GM23338 (cell line): ENCODE results near the gene SLAMF8. TPM values are rescaled to one million over a fixed set of nuclear protein-coding genes. Genes with fewer than 3 reads are reported as not detected.

Experiments used
- ATAC-seq: fragments of 200-7000 bp; cut with Tn5 transposase; 3 replicates; pipeline ENCODE4 v1.9.1; 2020
- DNase-seq: peaks from one replicate; pipeline ENCODE4 v3.0.0-alpha.2; 2015; ENCODE audit warnings: low spot score
- H2AFZ ChIP-seq: fragments of 200-600 bp; sonication (generic); 2 replicates; pipeline ENCODE4 v1.8.0; 2016; ENCODE audit warnings: antibody characterized with exemption, mild to moderate bottlenecking, moderate library complexity
- H3F3A ChIP-seq: fragments of 200-600 bp; sonication (generic); replicated peaks from 2 replicates; pipeline ENCODE4 v1.8.0; 2017; ENCODE audit warnings: antibody characterized with exemption, mixed run types, low read depth
- H3K27ac ChIP-seq: fragments of 200-600 bp; sonication (generic); 2 replicates; pipeline ENCODE4 v1.6.1; 2016; ENCODE audit warnings: low read depth
- H3K27me3 ChIP-seq: fragments of 200-600 bp; sonication (generic); 2 replicates; pipeline ENCODE4 v1.8.0; 2016; ENCODE audit warnings: mild to moderate bottlenecking, mixed run types, moderate library complexity; ENCODE audit not compliant: insufficient read depth
- H3K36me3 ChIP-seq: fragments of 200-600 bp; sonication (generic); 2 replicates; pipeline ENCODE4 v1.8.0; 2016; ENCODE audit warnings: mild to moderate bottlenecking; ENCODE audit not compliant: insufficient read depth
- H3K4me1 ChIP-seq: fragments of 200-600 bp; sonication (generic); 2 replicates; pipeline ENCODE4 v1.8.0; 2016; ENCODE audit warnings: mild to moderate bottlenecking, moderate library complexity; ENCODE audit not compliant: insufficient read depth
- H3K4me2 ChIP-seq: fragments of 200-600 bp; sonication (generic); 2 replicates; pipeline ENCODE4 v1.7.1; 2017; ENCODE audit warnings: mixed run types
- H3K4me3 ChIP-seq: fragments of 200-600 bp; sonication (generic); 2 replicates; pipeline ENCODE4 v1.6.1; 2016; ENCODE audit warnings: mixed run types
- H3K79me2 ChIP-seq: fragments of 200-600 bp; sonication (generic); replicated peaks from 2 replicates; pipeline ENCODE4 v1.8.0; 2017; ENCODE audit warnings: mild to moderate bottlenecking; ENCODE audit not compliant: insufficient read depth
- H3K9me2 ChIP-seq: fragments of 200-600 bp; sonication (generic); 2 replicates; pipeline ENCODE4 v1.8.0; 2017; ENCODE audit not compliant: insufficient read depth
- H4K20me1 ChIP-seq: fragments of 200-600 bp; sonication (generic); replicated peaks from 2 replicates; pipeline ENCODE4 v1.8.0; 2017; ENCODE audit warnings: mild to moderate bottlenecking; ENCODE audit not compliant: insufficient read depth
- H3K27ac Mint-ChIP-seq: 2 replicates; pipeline ENCODE4 v1.8.0; 2020; ENCODE audit warnings: inconsistent platforms, mild to moderate bottlenecking, moderate library complexity, mixed read lengths
- H3K27me3 Mint-ChIP-seq: 3 replicates; pipeline ENCODE4 v1.8.0; 2022; ENCODE audit warnings: low read depth, mild to moderate bottlenecking, moderate library complexity, mixed read lengths, inconsistent platforms; ENCODE audit not compliant: insufficient read depth, poor library complexity
- H3K36me3 Mint-ChIP-seq: 3 replicates; pipeline ENCODE4 v1.8.0; 2021; ENCODE audit warnings: low read depth, mild to moderate bottlenecking, inconsistent platforms, moderate library complexity, mixed read lengths
- H3K4me1 Mint-ChIP-seq: 3 replicates; pipeline ENCODE4 v1.8.0; 2020; ENCODE audit warnings: mild to moderate bottlenecking, inconsistent platforms, mixed read lengths
- H3K4me3 Mint-ChIP-seq: 3 replicates; pipeline ENCODE4 v1.8.0; 2021; ENCODE audit warnings: moderate library complexity, mild to moderate bottlenecking, inconsistent platforms, mixed read lengths
- H3K9me3 Mint-ChIP-seq: 3 replicates; pipeline ENCODE4 v1.8.0; 2020; ENCODE audit warnings: moderate library complexity, mild to moderate bottlenecking, inconsistent platforms, mixed read lengths
- CREB1 ChIP-seq: fragments of 250-450 bp; sonication (Bioruptor Pico); IDR thresholded peaks from 2 replicates; pipeline ENCODE4 v1.5.0; 2020; ENCODE audit warnings: low read depth, mild to moderate bottlenecking, moderate library complexity
- EZH2 ChIP-seq: fragments of 200-600 bp; sonication (generic); IDR thresholded peaks from one replicate; pipeline ENCODE4 v1.8.0; 2017; ENCODE audit warnings: antibody characterized with exemption, mild to moderate bottlenecking, low read depth; ENCODE audit not compliant: unreplicated experiment
- EZH2phosphoT487 ChIP-seq: fragments of 200-600 bp; sonication (generic); IDR thresholded peaks from one replicate; pipeline ENCODE4 v1.8.1; 2018; ENCODE audit warnings: antibody characterized with exemption; ENCODE audit not compliant: unreplicated experiment
- JUNB ChIP-seq: IDR thresholded peaks from one replicate; pipeline ENCODE4 v1.6.1; 2016; ENCODE audit warnings: antibody characterized with exemption; ENCODE audit not compliant: unreplicated experiment
- NANOG ChIP-seq: IDR thresholded peaks from 2 replicates; pipeline ENCODE4 v1.6.1; 2016; ENCODE audit warnings: antibody characterized with exemption, borderline replicate concordance
- POLR2AphosphoS5 ChIP-seq: IDR thresholded peaks from 2 replicates; pipeline ENCODE4 v1.6.1; 2016; ENCODE audit warnings: antibody characterized with exemption, low read depth
- STAT1 ChIP-seq: IDR thresholded peaks from one replicate; pipeline ENCODE4 v1.6.1; 2016; ENCODE audit warnings: antibody characterized with exemption; ENCODE audit not compliant: unreplicated experiment
- ZNF114 ChIP-seq: fragments of 250-450 bp; sonication (Bioruptor Pico); IDR thresholded peaks from 2 replicates; pipeline ENCODE4 v1.5.0; 2020; ENCODE audit warnings: mild to moderate bottlenecking, moderate library complexity
- ZNF331 ChIP-seq: fragments of 250-450 bp; sonication (Bioruptor Pico); IDR thresholded peaks from 2 replicates; pipeline ENCODE4 v1.5.0; 2020; ENCODE audit warnings: low read depth, mild to moderate bottlenecking, moderate library complexity
- polyA plus RNA-seq: library from polyadenylated mRNA; unstranded; fragments of >200 nt; fragmentation: Nextera tagmentation; extraction: Ambion mirVana; gene quantifications from 2 replicates; pipeline ENCODE4 v1.2.1, GENCODE V29; 2016
- total RNA-seq: library from RNA; depleted of rRNA; stranded (reverse); fragments of >200 nt; shearing (Covaris generic); gene quantifications from 2 replicates; pipeline ENCODE4 v1.2.3, GENCODE V29; 2014
- TF ChIP-seq, protein P1 (sequence below): IDR thresholded peaks from 2 replicates; pipeline ENCODE4 v1.6.1; 2016; ENCODE audit warnings: antibody characterized with exemption
- TF ChIP-seq, protein P2 (sequence below): fragments of 250-450 bp; sonication (Bioruptor Pico); IDR thresholded peaks from 2 replicates; pipeline ENCODE4 v1.5.0; 2020; ENCODE audit warnings: mild to moderate bottlenecking, moderate library complexity
- TF ChIP-seq, protein P3 (sequence below): IDR thresholded peaks from one replicate; pipeline ENCODE4 v1.6.1; 2018; ENCODE audit warnings: antibody characterized with exemption; ENCODE audit not compliant: unreplicated experiment
- TF ChIP-seq, protein P4 (sequence below), 2 experiments: fragments of 200-600 bp in 1 of 2; sonication (generic) in 1 of 2; conservative IDR thresholded peaks; 2 replicates each; pipeline versions ENCODE4 v1.5.1 to v1.6.1; 2016 to 2017; ENCODE audit warnings: antibody characterized with exemption in 2 of 2, low read depth in 2 of 2, mild to moderate bottlenecking in 2 of 2, moderate library complexity in 1 of 2

Gene SLAMF8
- total and polyA plus RNA-seq, 2 experiments from 2014 or later: not detected

DNA sequence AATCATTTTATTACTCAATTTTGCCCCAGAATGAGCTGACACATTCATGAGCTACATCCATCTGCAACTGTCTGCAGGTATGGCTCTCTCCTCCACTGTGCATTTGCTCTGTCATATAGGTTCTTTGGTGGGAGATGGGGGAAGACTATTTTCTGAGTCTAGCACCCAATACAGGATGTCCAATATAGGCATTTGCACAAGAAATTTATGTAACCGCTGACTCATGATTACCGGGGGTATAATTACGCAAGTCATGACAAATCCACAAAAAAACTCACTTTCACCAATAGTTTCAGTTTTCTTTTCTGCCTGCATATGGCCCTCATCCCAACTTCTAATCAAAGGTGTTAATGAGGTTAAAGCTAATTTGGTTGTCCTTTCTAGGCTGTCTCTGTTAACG lies 53.3 kb downstream of the SLAMF8 start:
- Histone ChIP-seq H3K4me2 (no peak overlapping the region), H3K27me3 (no peaks in the 10 kb centered on the region)
- ATAC-seq: no peak

More for the DNA sequence above, 53.3 kb downstream of the SLAMF8 start:
- Mint-ChIP-seq H3K27ac (no peak overlapping the region), H3K36me3 (no peaks in the 10 kb centered on the region), H3K4me3 (no peak overlapping the region), H3K27me3 (no peaks in the 10 kb centered on the region), H3K9me3 (no peaks in the 10 kb centered on the region), H3K4me1 (no peaks in the 10 kb centered on the region)
- Histone ChIP-seq H2AFZ (no peak overlapping the region), H3K9me2 (no peaks in the 10 kb centered on the region), H4K20me1 (no peaks in the 10 kb centered on the region), H3K4me3 (no peak overlapping the region), H3F3A (no peaks in the 10 kb centered on the region), H3K27ac (no peak overlapping the region), H3K79me2 (no peaks in the 10 kb centered on the region), H3K4me1 (peaks cover 5% of the 10 kb centered on the region; the same call in 1 of the 2 replicates), H3K36me3 (no peaks in the 10 kb centered on the region)
- no peak for TF ChIP-seq ZNF114 (CRISPR knock-in tag)
- TF ChIP-seq EZH2: no peak
- no peak for TF ChIP-seq STAT1
- no peak for TF ChIP-seq POLR2AphosphoS5
- TF ChIP-seq CREB1 (CRISPR knock-in tag): no peak
- no peak for TF ChIP-seq ZNF331 (CRISPR knock-in tag)
- TF ChIP-seq, protein P1, sequence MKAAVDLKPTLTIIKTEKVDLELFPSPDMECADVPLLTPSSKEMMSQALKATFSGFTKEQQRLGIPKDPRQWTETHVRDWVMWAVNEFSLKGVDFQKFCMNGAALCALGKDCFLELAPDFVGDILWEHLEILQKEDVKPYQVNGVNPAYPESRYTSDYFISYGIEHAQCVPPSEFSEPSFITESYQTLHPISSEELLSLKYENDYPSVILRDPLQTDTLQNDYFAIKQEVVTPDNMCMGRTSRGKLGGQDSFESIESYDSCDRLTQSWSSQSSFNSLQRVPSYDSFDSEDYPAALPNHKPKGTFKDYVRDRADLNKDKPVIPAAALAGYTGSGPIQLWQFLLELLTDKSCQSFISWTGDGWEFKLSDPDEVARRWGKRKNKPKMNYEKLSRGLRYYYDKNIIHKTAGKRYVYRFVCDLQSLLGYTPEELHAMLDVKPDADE: no peak
- TF ChIP-seq, protein P2, sequence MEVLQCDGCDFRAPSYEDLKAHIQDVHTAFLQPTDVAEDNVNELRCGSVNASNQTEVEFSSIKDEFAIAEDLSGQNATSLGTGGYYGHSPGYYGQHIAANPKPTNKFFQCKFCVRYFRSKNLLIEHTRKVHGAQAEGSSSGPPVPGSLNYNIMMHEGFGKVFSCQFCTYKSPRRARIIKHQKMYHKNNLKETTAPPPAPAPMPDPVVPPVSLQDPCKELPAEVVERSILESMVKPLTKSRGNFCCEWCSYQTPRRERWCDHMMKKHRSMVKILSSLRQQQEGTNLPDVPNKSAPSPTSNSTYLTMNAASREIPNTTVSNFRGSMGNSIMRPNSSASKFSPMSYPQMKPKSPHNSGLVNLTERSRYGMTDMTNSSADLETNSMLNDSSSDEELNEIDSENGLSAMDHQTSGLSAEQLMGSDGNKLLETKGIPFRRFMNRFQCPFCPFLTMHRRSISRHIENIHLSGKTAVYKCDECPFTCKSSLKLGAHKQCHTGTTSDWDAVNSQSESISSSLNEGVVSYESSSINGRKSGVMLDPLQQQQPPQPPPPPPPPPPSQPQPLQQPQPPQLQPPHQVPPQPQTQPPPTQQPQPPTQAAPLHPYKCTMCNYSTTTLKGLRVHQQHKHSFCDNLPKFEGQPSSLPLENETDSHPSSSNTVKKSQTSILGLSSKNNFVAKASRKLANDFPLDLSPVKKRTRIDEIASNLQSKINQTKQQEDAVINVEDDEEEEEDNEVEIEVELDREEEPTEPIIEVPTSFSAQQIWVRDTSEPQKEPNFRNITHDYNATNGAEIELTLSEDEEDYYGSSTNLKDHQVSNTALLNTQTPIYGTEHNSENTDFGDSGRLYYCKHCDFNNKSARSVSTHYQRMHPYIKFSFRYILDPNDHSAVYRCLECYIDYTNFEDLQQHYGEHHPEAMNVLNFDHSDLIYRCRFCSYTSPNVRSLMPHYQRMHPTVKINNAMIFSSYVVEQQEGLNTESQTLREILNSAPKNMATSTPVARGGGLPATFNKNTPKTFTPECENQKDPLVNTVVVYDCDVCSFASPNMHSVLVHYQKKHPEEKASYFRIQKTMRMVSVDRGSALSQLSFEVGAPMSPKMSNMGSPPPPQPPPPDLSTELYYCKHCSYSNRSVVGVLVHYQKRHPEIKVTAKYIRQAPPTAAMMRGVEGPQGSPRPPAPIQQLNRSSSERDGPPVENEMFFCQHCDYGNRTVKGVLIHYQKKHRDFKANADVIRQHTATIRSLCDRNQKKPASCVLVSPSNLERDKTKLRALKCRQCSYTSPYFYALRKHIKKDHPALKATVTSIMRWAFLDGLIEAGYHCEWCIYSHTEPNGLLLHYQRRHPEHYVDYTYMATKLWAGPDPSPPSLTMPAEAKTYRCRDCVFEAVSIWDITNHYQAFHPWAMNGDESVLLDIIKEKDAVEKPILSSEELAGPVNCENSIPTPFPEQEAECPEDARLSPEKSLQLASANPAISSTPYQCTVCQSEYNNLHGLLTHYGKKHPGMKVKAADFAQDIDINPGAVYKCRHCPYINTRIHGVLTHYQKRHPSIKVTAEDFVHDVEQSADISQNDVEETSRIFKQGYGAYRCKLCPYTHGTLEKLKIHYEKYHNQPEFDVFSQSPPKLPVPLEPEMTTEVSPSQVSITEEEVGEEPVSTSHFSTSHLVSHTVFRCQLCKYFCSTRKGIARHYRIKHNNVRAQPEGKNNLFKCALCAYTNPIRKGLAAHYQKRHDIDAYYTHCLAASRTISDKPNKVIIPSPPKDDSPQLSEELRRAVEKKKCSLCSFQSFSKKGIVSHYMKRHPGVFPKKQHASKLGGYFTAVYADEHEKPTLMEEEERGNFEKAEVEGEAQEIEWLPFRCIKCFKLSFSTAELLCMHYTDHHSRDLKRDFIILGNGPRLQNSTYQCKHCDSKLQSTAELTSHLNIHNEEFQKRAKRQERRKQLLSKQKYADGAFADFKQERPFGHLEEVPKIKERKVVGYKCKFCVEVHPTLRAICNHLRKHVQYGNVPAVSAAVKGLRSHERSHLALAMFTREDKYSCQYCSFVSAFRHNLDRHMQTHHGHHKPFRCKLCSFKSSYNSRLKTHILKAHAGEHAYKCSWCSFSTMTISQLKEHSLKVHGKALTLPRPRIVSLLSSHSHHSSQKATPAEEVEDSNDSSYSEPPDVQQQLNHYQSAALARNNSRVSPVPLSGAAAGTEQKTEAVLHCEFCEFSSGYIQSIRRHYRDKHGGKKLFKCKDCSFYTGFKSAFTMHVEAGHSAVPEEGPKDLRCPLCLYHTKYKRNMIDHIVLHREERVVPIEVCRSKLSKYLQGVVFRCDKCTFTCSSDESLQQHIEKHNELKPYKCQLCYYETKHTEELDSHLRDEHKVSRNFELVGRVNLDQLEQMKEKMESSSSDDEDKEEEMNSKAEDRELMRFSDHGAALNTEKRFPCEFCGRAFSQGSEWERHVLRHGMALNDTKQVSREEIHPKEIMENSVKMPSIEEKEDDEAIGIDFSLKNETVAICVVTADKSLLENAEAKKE (CRISPR knock-in tag): no peak
- no peak for TF ChIP-seq NANOG
- TF ChIP-seq, protein P3, sequence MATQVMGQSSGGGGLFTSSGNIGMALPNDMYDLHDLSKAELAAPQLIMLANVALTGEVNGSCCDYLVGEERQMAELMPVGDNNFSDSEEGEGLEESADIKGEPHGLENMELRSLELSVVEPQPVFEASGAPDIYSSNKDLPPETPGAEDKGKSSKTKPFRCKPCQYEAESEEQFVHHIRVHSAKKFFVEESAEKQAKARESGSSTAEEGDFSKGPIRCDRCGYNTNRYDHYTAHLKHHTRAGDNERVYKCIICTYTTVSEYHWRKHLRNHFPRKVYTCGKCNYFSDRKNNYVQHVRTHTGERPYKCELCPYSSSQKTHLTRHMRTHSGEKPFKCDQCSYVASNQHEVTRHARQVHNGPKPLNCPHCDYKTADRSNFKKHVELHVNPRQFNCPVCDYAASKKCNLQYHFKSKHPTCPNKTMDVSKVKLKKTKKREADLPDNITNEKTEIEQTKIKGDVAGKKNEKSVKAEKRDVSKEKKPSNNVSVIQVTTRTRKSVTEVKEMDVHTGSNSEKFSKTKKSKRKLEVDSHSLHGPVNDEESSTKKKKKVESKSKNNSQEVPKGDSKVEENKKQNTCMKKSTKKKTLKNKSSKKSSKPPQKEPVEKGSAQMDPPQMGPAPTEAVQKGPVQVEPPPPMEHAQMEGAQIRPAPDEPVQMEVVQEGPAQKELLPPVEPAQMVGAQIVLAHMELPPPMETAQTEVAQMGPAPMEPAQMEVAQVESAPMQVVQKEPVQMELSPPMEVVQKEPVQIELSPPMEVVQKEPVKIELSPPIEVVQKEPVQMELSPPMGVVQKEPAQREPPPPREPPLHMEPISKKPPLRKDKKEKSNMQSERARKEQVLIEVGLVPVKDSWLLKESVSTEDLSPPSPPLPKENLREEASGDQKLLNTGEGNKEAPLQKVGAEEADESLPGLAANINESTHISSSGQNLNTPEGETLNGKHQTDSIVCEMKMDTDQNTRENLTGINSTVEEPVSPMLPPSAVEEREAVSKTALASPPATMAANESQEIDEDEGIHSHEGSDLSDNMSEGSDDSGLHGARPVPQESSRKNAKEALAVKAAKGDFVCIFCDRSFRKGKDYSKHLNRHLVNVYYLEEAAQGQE: no peak
- no peak for TF ChIP-seq EZH2phosphoT487
- no peak for TF ChIP-seq JUNB
- TF ChIP-seq, protein P4, sequence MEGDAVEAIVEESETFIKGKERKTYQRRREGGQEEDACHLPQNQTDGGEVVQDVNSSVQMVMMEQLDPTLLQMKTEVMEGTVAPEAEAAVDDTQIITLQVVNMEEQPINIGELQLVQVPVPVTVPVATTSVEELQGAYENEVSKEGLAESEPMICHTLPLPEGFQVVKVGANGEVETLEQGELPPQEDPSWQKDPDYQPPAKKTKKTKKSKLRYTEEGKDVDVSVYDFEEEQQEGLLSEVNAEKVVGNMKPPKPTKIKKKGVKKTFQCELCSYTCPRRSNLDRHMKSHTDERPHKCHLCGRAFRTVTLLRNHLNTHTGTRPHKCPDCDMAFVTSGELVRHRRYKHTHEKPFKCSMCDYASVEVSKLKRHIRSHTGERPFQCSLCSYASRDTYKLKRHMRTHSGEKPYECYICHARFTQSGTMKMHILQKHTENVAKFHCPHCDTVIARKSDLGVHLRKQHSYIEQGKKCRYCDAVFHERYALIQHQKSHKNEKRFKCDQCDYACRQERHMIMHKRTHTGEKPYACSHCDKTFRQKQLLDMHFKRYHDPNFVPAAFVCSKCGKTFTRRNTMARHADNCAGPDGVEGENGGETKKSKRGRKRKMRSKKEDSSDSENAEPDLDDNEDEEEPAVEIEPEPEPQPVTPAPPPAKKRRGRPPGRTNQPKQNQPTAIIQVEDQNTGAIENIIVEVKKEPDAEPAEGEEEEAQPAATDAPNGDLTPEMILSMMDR (conservative IDR thresholded peaks at IDR 0.05; ENCODE audit: low read depth in 2 of 2): no peak
- no peak for DNase-seq
